GM12892 (cell line): Measurements from ENCODE around the gene UBE2U. TPM values are rescaled to one million over a fixed set of nuclear protein-coding genes. Genes with fewer than 3 reads are reported as not detected.

Experiments
- DNase-seq: peaks from one replicate; pipeline ENCODE4 v3.0.0; 2011; ENCODE audit not compliant: insufficient read length
- FAIRE-seq: peaks from 2 replicates; lab custom pipeline; 2011; peaks lifted over from hg19 to GRCh38; lab: Jason Lieb, UNC
- POLR2A ChIP-seq: IDR thresholded peaks from 2 replicates; pipeline ENCODE4 v1.6.1; 2011; ENCODE audit warnings: low read depth, low read length, control low read depth
- POLR2AphosphoS5 ChIP-seq: IDR thresholded peaks from 2 replicates; pipeline ENCODE4 v1.6.1; 2011; ENCODE audit warnings: low read depth, low read length, control low read depth
- TAF1 ChIP-seq: IDR thresholded peaks from 2 replicates; pipeline ENCODE4 v1.6.1; 2011; ENCODE audit warnings: low read depth, mild to moderate bottlenecking, control low read depth, low read length, borderline replicate concordance
- polyA plus RNA-seq: library from polyadenylated mRNA; unstranded; fragments of >200 nt; gene quantifications from one replicate; pipeline ENCODE4 v1.2.1, GENCODE V29; 2012; ENCODE audit warnings: missing spikeins, inconsistent platforms; ENCODE audit not compliant: missing spikeins

The UBE2U gene
- not detected for polyA plus RNA-seq

GRCh38 chr1:64203420-64203819 lies at the start of gene UBE2U:
Gene UBE2U, plus strand, starts transcription at chr1:64203623. Its CDS starts 428 bp downstream, at chr1:64204051.
- FAIRE-seq, result no peak
- TF ChIP-seq POLR2A, result no peak
- no peak for TF ChIP-seq TAF1
- TF ChIP-seq POLR2AphosphoS5, result no peak
- no peak for DNase-seq

GRCh38 chr1:64155278-64155677 lies 48.1 kb upstream of the UBE2U start:
- DNase-seq (no peak), FAIRE-seq (no peak)
- TF ChIP-seq POLR2AphosphoS5, result no peak
- TF ChIP-seq TAF1, result no peak
- TF ChIP-seq POLR2A, result no peak

- no peak for FAIRE-seq
- no peak for DNase-seq
- TF ChIP-seq TAF1 (no peak), POLR2AphosphoS5 (no peak), POLR2A (no peak)
These were observed 42.0 kb upstream of the UBE2U start for GRCh38 chr1:64161357-64161941.

- FAIRE-seq, result no peak
These were observed 41.3 kb upstream of the UBE2U start for GRCh38 chr1:64162151-64162550.

GRCh38 chr1:64162804-64163203 lies 40.6 kb upstream of the UBE2U start:
- DNase-seq, result no peak
- no peak for TF ChIP-seq TAF1
- TF ChIP-seq POLR2AphosphoS5, result no peak
- TF ChIP-seq POLR2A, result no peak
- FAIRE-seq, result no peak

More at GRCh38 chr1:64162151-64162550, 41.3 kb upstream of the UBE2U start:
- no peak for DNase-seq
- TF ChIP-seq POLR2AphosphoS5 (no peak), TAF1 (no peak), POLR2A (no peak)

- DNase-seq, result no peak
- FAIRE-seq, result no peak
- TF ChIP-seq POLR2A, result no peak
- TF ChIP-seq TAF1, result no peak
- no peak for TF ChIP-seq POLR2AphosphoS5
These were observed 40.0 kb upstream of the UBE2U start for GRCh38 chr1:64163431-64163830.

- no peak for TF ChIP-seq TAF1
- TF ChIP-seq POLR2A, result no peak
- no peak for TF ChIP-seq POLR2AphosphoS5
- DNase-seq, result no peak
- FAIRE-seq, result no peak
These were observed 39.5 kb upstream of the UBE2U start for GRCh38 chr1:64163970-64164369.

GRCh38 chr1:64166629-64167028 lies 36.8 kb upstream of the UBE2U start:
- no peak for FAIRE-seq
- no peak for DNase-seq
- no peak for TF ChIP-seq POLR2A
- TF ChIP-seq TAF1, result no peak
- TF ChIP-seq POLR2AphosphoS5, result no peak

GRCh38 chr1:64167176-64167575 lies 36.2 kb upstream of the UBE2U start:
- no peak for FAIRE-seq
- no peak for TF ChIP-seq POLR2A
- TF ChIP-seq POLR2AphosphoS5, result no peak
- no peak for DNase-seq

GRCh38 chr1:64171246-64171645 lies 32.2 kb upstream of the UBE2U start:
- TF ChIP-seq TAF1 (no peak), POLR2A (no peak), POLR2AphosphoS5 (no peak)
- DNase-seq (no peak), FAIRE-seq (no peak)

- no peak for TF ChIP-seq TAF1
- no peak for TF ChIP-seq POLR2A
- no peak for TF ChIP-seq POLR2AphosphoS5
- DNase-seq (no peak), FAIRE-seq (no peak)
These were observed 31.6 kb upstream of the UBE2U start for GRCh38 chr1:64171797-64172281.

- no peak for FAIRE-seq
- no peak for DNase-seq
- TF ChIP-seq POLR2AphosphoS5 (no peak), POLR2A (no peak), TAF1 (no peak)
These were observed 30.9 kb upstream of the UBE2U start for GRCh38 chr1:64172458-64172983.
